Breast epithelium (tissue), 4 donors: Measurements from ENCODE around the gene NPB. TPM values are rescaled to one million over a fixed set of nuclear protein-coding genes. Genes with fewer than 3 reads are reported as not detected.

ENCODE experiments used
- DNase-seq, 2 donors: peaks; one replicate each; pipeline ENCODE4 v3.0.0-alpha.2; 2019; ENCODE audit warnings: low spot score in 2 of 2
- H3K27ac ChIP-seq, 2 donors: fragments of 200-600 bp; sonication (generic) in 1 of 2; one replicate each; pipeline ENCODE4 v1.5.1; 2016 to 2019; ENCODE audit warnings: mild to moderate bottlenecking in 1 of 2
- H3K27me3 ChIP-seq, 2 donors: fragments of 200-600 bp; sonication (generic) in 1 of 2; one replicate each; pipeline versions ENCODE4 v1.5.1 to v1.6.0; 2017 to 2019; ENCODE audit warnings: control low read depth in 1 of 2, mild to moderate bottlenecking in 1 of 2
- H3K36me3 ChIP-seq: fragments of 200-600 bp; one replicate; pipeline ENCODE4 v1.5.1; 2019
- H3K4me1 ChIP-seq, 2 donors: fragments of 200-600 bp; sonication (generic); one replicate each; pipeline ENCODE4 v1.5.1; 2016 to 2019; ENCODE audit warnings: control low read depth in 1 of 2
- H3K4me3 ChIP-seq, 3 donors: fragments of 200-600 bp; sonication (generic); 1 replicate in 2 of 3; 2 replicates in 1 of 3; pipeline ENCODE4 v1.5.1; 2016 to 2019; ENCODE audit warnings: mild to moderate bottlenecking in 3 of 3, moderate library complexity in 2 of 3
- H3K9me3 ChIP-seq, 2 donors: fragments of 200-600 bp; sonication (generic) in 1 of 2; one replicate each; pipeline ENCODE4 v1.5.1; 2016 to 2019; ENCODE audit warnings: control low read depth in 1 of 2
- POLR2A ChIP-seq: fragments of 450-650 bp; IDR thresholded peaks from one replicate; pipeline ENCODE4 v1.6.1; 2016; ENCODE audit warnings: antibody characterized with exemption, mild to moderate bottlenecking, moderate library complexity
- POLR2AphosphoS5 ChIP-seq, 3 donors: sonication (generic); formaldehyde crosslinking; IDR thresholded peaks; one replicate each; pipeline ENCODE4 v1.6.1; 2017; ENCODE audit warnings: antibody characterized with exemption in 3 of 3
- intact Hi-C: fragments of 100-400 bp; cut with DNase I; formaldehyde crosslinking; loops from one replicate; pipeline ENCODE4 v1.15.1; 2023; ENCODE audit warnings: low total_unique reads
- total RNA-seq, 3 donors: library from RNA; depleted of rRNA; stranded (reverse); fragments of >200 nt; gene quantifications; one replicate each; pipeline ENCODE4 v1.1.0, GENCODE V29; 2016
- TF ChIP-seq, protein P1 (sequence below), 3 donors: fragments of 450-650 bp; IDR thresholded peaks; one replicate each; pipeline ENCODE4 v1.5.1; 2016 to 2017; ENCODE audit warnings: antibody characterized with exemption in 3 of 3, mild to moderate bottlenecking in 3 of 3, moderate library complexity in 3 of 3

The NPB gene
- total RNA-seq, 3 donors from 2014 or later: 2.0 TPM; not detected in 2

DNA sequence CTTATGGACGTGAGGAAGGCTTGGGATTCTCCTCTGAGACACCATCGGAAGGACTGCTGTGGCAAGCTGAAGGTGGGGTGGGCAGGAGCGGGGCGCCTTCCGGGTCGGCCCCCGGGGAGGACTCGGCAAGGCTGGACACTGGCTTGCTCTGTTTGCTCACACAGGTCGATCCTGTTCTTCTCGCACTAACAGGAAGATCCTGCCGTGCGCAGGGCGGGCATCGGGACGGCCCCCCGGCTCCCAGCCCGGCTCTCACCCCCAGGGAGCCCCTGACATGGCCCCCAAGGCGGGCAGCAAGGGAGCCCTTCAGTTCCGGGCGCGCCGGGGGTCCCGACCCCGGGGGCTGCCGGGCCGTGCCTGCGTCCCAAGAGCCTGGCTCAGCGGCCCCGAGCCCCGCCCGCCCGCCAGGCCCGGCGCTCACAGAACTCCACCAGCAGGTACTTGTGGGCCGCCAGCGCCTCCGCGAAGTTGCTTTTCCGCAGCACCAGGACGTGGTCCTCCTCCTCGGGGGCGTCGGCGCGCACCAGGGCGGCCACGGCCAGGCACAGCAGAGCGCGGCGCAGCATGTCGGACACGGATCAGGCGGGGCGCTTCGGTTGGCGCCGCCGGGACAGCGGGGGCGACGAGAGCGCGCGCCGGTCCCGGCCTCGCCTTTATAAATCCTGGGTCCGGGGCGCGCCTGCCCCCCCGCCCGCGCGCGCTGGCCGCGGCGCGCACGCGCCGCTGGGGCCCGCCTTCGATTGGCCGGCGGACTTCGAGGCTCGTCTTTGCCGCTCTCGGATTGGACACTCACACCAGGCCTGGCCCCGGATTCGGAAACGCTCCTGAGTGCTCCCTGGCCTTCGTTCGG is 41.9 kb upstream of the NPB start, which contains the start of gene P4HB:
P4HB (minus strand) TSS at position 630 of the 850 bp plus-strand sequence; CDS start at position 566, 64 bp downstream.
- intact Hi-C loops: no loop called here
- TF ChIP-seq, protein P1, sequence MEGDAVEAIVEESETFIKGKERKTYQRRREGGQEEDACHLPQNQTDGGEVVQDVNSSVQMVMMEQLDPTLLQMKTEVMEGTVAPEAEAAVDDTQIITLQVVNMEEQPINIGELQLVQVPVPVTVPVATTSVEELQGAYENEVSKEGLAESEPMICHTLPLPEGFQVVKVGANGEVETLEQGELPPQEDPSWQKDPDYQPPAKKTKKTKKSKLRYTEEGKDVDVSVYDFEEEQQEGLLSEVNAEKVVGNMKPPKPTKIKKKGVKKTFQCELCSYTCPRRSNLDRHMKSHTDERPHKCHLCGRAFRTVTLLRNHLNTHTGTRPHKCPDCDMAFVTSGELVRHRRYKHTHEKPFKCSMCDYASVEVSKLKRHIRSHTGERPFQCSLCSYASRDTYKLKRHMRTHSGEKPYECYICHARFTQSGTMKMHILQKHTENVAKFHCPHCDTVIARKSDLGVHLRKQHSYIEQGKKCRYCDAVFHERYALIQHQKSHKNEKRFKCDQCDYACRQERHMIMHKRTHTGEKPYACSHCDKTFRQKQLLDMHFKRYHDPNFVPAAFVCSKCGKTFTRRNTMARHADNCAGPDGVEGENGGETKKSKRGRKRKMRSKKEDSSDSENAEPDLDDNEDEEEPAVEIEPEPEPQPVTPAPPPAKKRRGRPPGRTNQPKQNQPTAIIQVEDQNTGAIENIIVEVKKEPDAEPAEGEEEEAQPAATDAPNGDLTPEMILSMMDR (IDR thresholded peaks at IDR 0.05): no peak
- TF ChIP-seq POLR2AphosphoS5 (IDR thresholded peaks at IDR 0.05): peak; percentile 5 to 59 (median 43)

DNA sequence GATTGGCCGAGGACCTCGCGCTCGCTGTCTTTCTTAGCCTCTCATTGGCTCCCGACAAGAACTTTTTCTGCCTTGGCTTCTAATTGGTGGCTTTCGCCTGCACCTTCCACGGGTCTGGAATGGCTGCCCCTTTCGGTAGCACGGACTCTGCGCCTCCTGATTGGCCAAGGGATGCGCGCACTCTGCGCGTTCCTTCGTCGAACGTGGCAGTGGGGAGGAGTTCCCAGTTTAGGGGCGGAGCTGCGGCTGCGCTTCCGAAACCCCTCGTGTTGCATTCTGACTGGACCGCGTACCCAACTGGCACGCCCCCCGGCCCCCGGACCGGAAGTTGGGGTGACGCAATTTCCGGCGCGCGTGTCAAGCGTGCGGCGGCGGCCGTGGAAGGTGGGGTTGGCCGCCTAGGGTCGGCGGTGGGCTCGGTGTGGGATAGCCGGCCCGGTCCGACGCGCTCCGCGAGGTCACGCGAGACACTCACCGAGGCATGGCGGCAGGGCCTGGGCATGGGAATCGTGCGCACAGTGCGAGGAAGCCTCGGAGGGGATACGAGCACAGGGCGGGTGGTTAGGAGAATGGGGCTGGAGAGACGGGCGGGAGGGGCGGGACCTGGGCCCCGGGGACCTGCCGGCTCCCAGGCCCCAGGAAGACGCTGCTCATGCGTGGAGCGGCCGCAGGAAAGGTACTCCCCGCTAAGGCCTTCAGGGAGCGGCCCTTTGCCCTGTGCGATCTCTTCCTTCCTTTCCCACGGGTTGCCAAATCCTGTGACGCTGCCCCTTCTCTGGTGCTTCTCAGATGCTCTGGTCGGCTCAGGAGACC is 41.1 kb upstream of the NPB start:
- Histone ChIP-seq H3K4me1 (peaks cover 10 to 15% of the 10 kb centered on the region in 2 donors), H3K27ac (peak overlapping the region; percentile 98), H3K4me3 (peak overlapping the region; percentile 93 to 100 (median 96)), H3K27me3 (no peaks in the 10 kb centered on the region), H3K36me3 (no peaks in the 10 kb centered on the region), H3K9me3 (no peaks in the 10 kb centered on the region)
- DNase-seq: peak; percentile 99 to 100
- TF ChIP-seq, protein P1 (IDR thresholded peaks at IDR 0.05): peak; percentile 36 to 74 (median 57)
- TF ChIP-seq POLR2A (peak; percentile 97), POLR2AphosphoS5 (IDR thresholded peaks at IDR 0.05) (peak; percentile 99 to 100 (median 100))
- intact Hi-C loops: no loop called here

More for the DNA sequence above, 41.9 kb upstream of the NPB start, which contains the start of gene P4HB:
- peak within 1 kb of the TSS; percentile 98 for H3K27ac ChIP-seq
- no peaks in the 10 kb centered on the region for H3K36me3 ChIP-seq
- H3K9me3 ChIP-seq: no peaks in the 10 kb centered on the region
- no peak for DNase-seq
- H3K4me1 ChIP-seq: peaks cover 10 to 15% of the 10 kb centered on the region in 2 donors
- H3K4me3 ChIP-seq: peak within 1 kb of the TSS; percentile 93 to 100 (median 96)
- H3K27me3 ChIP-seq: no peaks in the 10 kb centered on the region

DNA sequence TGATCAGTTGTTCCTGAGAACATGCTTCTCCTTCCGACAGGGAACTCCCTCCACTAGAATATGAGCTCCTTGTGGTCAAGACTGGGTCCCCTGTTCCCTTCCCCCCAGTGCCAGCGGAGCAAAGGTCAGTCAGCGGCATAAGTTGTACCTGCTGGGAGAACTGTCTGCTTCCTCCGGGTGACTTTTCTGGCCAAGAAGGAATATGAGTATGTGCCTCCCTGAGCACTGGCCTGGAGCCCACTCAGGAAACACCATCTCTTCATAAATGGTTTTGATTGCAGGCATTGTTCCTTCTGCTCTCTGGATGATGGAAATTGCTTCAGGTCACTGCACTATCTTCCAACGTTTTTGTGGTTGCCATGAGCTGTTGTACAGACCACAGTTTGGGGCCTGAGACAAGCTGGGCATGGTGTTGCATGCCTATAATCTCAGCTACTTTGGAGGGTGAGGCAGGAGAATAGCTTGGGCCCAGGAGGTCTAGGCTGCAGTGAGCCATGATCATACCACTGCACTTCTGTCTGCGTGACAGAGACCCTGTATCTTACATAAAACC is 38.8 kb upstream of the NPB start:
- Histone ChIP-seq H3K4me3 (no peak overlapping the region), H3K27me3 (no peaks in the 10 kb centered on the region), H3K9me3 (no peaks in the 10 kb centered on the region), H3K4me1 (peaks cover 10 to 20% of the 10 kb centered on the region in 2 donors), H3K36me3 (no peaks in the 10 kb centered on the region), H3K27ac (peak overlapping the region in 1 of 2 donors; percentile 33)
- intact Hi-C loops: no loop called here
- TF ChIP-seq POLR2A (no peak), POLR2AphosphoS5 (IDR thresholded peaks at IDR 0.05) (no peak)
- TF ChIP-seq, protein P1 (IDR thresholded peaks at IDR 0.05): no peak
- no peak for DNase-seq

DNA sequence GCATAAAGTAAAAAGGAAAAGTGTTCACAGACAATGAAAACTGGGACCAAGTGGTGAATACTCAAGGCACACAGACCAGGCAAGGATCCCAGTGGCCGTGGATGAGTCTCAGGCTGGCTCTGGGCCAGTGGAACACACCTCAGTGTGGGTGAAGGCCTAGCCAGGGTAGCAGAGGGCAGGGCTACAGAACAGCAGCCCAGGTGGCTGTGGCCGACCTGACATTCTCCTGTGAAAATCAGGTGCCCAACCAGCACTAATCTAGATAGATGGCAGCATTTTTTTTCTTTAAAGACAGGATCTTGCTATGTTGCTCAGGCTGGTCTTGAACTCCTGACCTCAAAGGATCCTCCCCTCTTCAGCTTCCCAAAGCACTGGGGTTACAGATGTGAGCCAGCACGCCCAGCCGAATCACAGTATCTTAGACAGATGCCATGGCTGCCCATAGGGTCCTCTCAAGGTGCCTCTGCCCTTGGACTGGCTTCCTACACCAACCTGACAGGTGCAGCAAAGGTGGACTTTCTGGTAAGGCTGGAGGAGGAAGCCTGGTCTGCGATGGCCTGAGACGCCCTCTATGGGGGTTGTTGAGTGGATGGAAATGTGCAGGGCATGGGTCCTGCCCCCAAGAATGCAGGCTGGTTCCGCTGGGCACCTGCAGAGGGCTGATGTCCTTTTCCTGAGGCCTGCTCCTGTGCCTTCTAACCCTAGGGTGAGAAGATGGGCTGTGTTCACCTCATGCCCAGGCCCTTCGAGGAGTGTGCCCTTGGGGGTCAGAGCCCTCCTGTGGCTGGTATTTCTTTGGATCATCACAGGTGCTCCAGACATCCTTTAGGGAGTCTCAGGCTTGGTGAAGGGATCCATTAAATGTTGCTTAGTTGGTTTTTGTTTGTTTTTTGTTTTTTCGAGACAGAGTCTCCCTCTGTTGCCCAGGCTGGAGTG is 37.9 kb upstream of the NPB start:
- intact Hi-C loops: no loop called here
- Histone ChIP-seq H3K27ac (peak overlapping the region in 1 of 2 donors; percentile 34), H3K4me3 (no peak overlapping the region), H3K4me1 (peaks cover 2 to 11% of the 10 kb centered on the region in 2 donors), H3K36me3 (no peaks in the 10 kb centered on the region), H3K27me3 (no peaks in the 10 kb centered on the region), H3K9me3 (no peaks in the 10 kb centered on the region)
- DNase-seq: no peak
- TF ChIP-seq POLR2A (no peak), POLR2AphosphoS5 (IDR thresholded peaks at IDR 0.05) (no peak)
- TF ChIP-seq, protein P1 (IDR thresholded peaks at IDR 0.05): no peak
